NCI-H1930 (cell line): ENCODE data around the gene CNOT6L.
"Not testable (repeated sequence)": the region's sequence is repeated elsewhere in the genome, so short reads cannot be mapped to it uniquely, and the experiment has no call there.

Source experiments
- DNase-seq, 2 experiments: peaks; one replicate each; lab custom pipeline; 2025; lab: John Stamatoyannopoulos, UW

The CNOT6L gene

GRCh38 chr4:77818602-77819403 is at the start of gene CNOT6L:
TSS of gene CNOT6L (minus strand) at chr4:77819368. CDS start at chr4:77819308, 60 bp downstream.
- peak; percentile 22 to 32 for DNase-seq

- DNase-seq: no peak
Measured at GRCh38 chr4:77865259-77865658, 46.1 kb upstream of the CNOT6L start.

- not testable (repeated sequence) for DNase-seq
Measured at GRCh38 chr4:77863341-77863740, 44.2 kb upstream of the CNOT6L start.

- peak; percentile 88 to 92 for DNase-seq
Measured at GRCh38 chr4:77862478-77863216, 43.5 kb upstream of the CNOT6L start, which contains the start of gene MRPL1. TSS of gene MRPL1 (plus strand) at chr4:77862830. CDS start at chr4:77862849, 19 bp downstream.

GRCh38 chr4:77861495-77861894 is 42.3 kb upstream of the CNOT6L start:
- DNase-seq: no peak

GRCh38 chr4:77859256-77859655 is 40.1 kb upstream of the CNOT6L start:
- DNase-seq: no peak

GRCh38 chr4:77856152-77856551 is 37.0 kb upstream of the CNOT6L start:
- no peak for DNase-seq

- no peak for DNase-seq
Measured at GRCh38 chr4:77854431-77855111, 35.4 kb upstream of the CNOT6L start.

- DNase-seq: no peak
Measured at GRCh38 chr4:77852892-77853495, 33.8 kb upstream of the CNOT6L start.

GRCh38 chr4:77849278-77849965 is 30.3 kb upstream of the CNOT6L start:
- no peak for DNase-seq

GRCh38 chr4:77848508-77848907 is 29.3 kb upstream of the CNOT6L start:
- no peak for DNase-seq

- no peak for DNase-seq
Measured at GRCh38 chr4:77845929-77846328, 26.8 kb upstream of the CNOT6L start.

GRCh38 chr4:77845400-77845799 is 26.2 kb upstream of the CNOT6L start:
- no peak for DNase-seq

- DNase-seq: no peak
Measured at GRCh38 chr4:77844363-77844762, 25.2 kb upstream of the CNOT6L start.

- DNase-seq: no peak
Measured at GRCh38 chr4:77843628-77844027, 24.5 kb upstream of the CNOT6L start.

- no peak for DNase-seq
Measured at GRCh38 chr4:77834403-77834802, 15.2 kb upstream of the CNOT6L start.

- DNase-seq: no peak
Measured at GRCh38 chr4:77833126-77833724, 14.1 kb upstream of the CNOT6L start.

- DNase-seq: no peak
Measured at GRCh38 chr4:77827343-77827742, 8.2 kb upstream of the CNOT6L start.

GRCh38 chr4:77826275-77826674 is 7.1 kb upstream of the CNOT6L start:
- DNase-seq: no peak

- DNase-seq: no peak
Measured at GRCh38 chr4:77821775-77822174, 2.6 kb upstream of the CNOT6L start.
